Activated B cell treated with CpG ODN at 0.5 μM for 24 hours (primary cell): ENCODE data around the gene SASH1. TPM values are rescaled to one million over a fixed set of nuclear protein-coding genes. Genes with fewer than 3 reads are reported as not detected.

Experiments used
- ATAC-seq: fragments of 200-7000 bp; cut with Tn5 transposase; one replicate; pipeline ENCODE4 v1.10.0; 2021; ENCODE audit warnings: low read depth, mild to moderate bottlenecking, moderate library complexity
- CTCF ChIA-PET: fragments of 350-600 bp; sonication (Branson Sonifier 250); formaldehyde crosslinking; loops from one replicate; lab custom pipeline; 2021; ENCODE audit warnings: antibody characterized with exemption; lab: Charles Lee
- POLR2A ChIA-PET: fragments of 350-600 bp; sonication (Branson Sonifier 250); formaldehyde crosslinking; loops from one replicate; lab custom pipeline; 2021; ENCODE audit warnings: antibody characterized with exemption; lab: Charles Lee
- DNase-seq: peaks from one replicate; pipeline ENCODE4 v3.0.0; 2022
- H3K27ac Mint-ChIP-seq: one replicate; pipeline ENCODE4 v1.8.0; 2020; ENCODE audit warnings: mixed read lengths
- H3K27me3 Mint-ChIP-seq: one replicate; pipeline ENCODE4 v1.8.0; 2021; ENCODE audit warnings: mixed read lengths
- H3K36me3 Mint-ChIP-seq: one replicate; pipeline ENCODE4 v1.8.0; 2021; ENCODE audit warnings: low read depth, mixed read lengths
- H3K4me1 Mint-ChIP-seq: one replicate; pipeline ENCODE4 v1.8.0; 2021; ENCODE audit warnings: mixed read lengths
- H3K4me3 Mint-ChIP-seq: one replicate; pipeline ENCODE4 v1.8.0; 2020; ENCODE audit warnings: mild to moderate bottlenecking, mixed read lengths
- H3K9me3 Mint-ChIP-seq: one replicate; pipeline ENCODE4 v1.8.0; 2020; ENCODE audit warnings: mixed read lengths
- CTCF ChIP-seq: fragments of 200-600 bp; IDR thresholded peaks from one replicate; pipeline ENCODE4 v1.8.0; 2022; ENCODE audit warnings: antibody characterized with exemption, mild to moderate bottlenecking
- intact Hi-C: fragments of 100-400 bp; cut with micrococcal nuclease; formaldehyde crosslinking; loops from one replicate; pipeline ENCODE4 v1.15.1; 2024
- total RNA-seq: library from RNA; stranded (reverse); gene quantifications from 2 replicates; pipeline ENCODE4 v1.2.3, GENCODE V29; 2022

The SASH1 gene
- total RNA-seq, 1 donor from 2014 or later, result 0.49 TPM

- Mint-ChIP-seq H3K36me3 (no peaks in the 10 kb centered on the region), H3K4me3 (no peak overlapping the region)
- CTCF ChIA-PET, result no interaction called here
Measured at GRCh38 chr6:148425443-148425842, 82.8 kb downstream of the SASH1 start.

GRCh38 chr6:148426317-148426977, 83.8 kb downstream of the SASH1 start:
- POLR2A ChIA-PET, result no interaction called here
- CTCF ChIA-PET, result no interaction called here
- peaks cover 5% of the 10 kb centered on the region for H3K27me3 Mint-ChIP-seq
- no peaks in the 10 kb centered on the region for H3K36me3 Mint-ChIP-seq
- H3K9me3 Mint-ChIP-seq, result no peaks in the 10 kb centered on the region
- no peak for TF ChIP-seq CTCF
- H3K4me1 Mint-ChIP-seq, result no peaks in the 10 kb centered on the region
- DNase-seq (no peak), ATAC-seq (no peak)
- no peak overlapping the region for H3K27ac Mint-ChIP-seq
- no peak overlapping the region for H3K4me3 Mint-ChIP-seq
- intact Hi-C loops, result no loop called here

More at GRCh38 chr6:148425443-148425842, 82.8 kb downstream of the SASH1 start:
- Mint-ChIP-seq H3K27ac (no peak overlapping the region), H3K4me1 (no peaks in the 10 kb centered on the region), H3K9me3 (no peaks in the 10 kb centered on the region), H3K27me3 (peaks cover 5% of the 10 kb centered on the region)
- no peak for TF ChIP-seq CTCF
- DNase-seq (no peak), ATAC-seq (no peak)
- POLR2A ChIA-PET, result no interaction called here
- intact Hi-C loops, result no loop called here

GRCh38 chr6:148427333-148427732, 84.7 kb downstream of the SASH1 start:
- intact Hi-C loops, result no loop called here
- ATAC-seq (no peak), DNase-seq (no peak)
- ChIA-PET CTCF (no interaction called here), POLR2A (no interaction called here)
- Mint-ChIP-seq H3K27me3 (peaks cover 5% of the 10 kb centered on the region), H3K36me3 (no peaks in the 10 kb centered on the region), H3K4me1 (no peaks in the 10 kb centered on the region), H3K9me3 (no peaks in the 10 kb centered on the region), H3K4me3 (no peak overlapping the region), H3K27ac (no peak overlapping the region)
- TF ChIP-seq CTCF, result no peak

- intact Hi-C loops, result no loop called here
- Mint-ChIP-seq H3K4me3 (no peak overlapping the region), H3K27me3 (peaks cover 6% of the 10 kb centered on the region), H3K9me3 (no peaks in the 10 kb centered on the region), H3K27ac (no peak overlapping the region), H3K36me3 (no peaks in the 10 kb centered on the region), H3K4me1 (no peaks in the 10 kb centered on the region)
- no peak for ATAC-seq
- no peak for TF ChIP-seq CTCF
- no peak for DNase-seq
- POLR2A ChIA-PET, result no interaction called here
- CTCF ChIA-PET, result no interaction called here
Measured at GRCh38 chr6:148429423-148429822, 86.8 kb downstream of the SASH1 start.

GRCh38 chr6:148430897-148431296, 88.3 kb downstream of the SASH1 start:
- Mint-ChIP-seq H3K9me3 (no peaks in the 10 kb centered on the region), H3K36me3 (no peaks in the 10 kb centered on the region), H3K4me3 (no peak overlapping the region), H3K27ac (no peak overlapping the region), H3K27me3 (peaks cover 6% of the 10 kb centered on the region), H3K4me1 (no peaks in the 10 kb centered on the region)
- no peak for TF ChIP-seq CTCF
- no peak for DNase-seq
- ATAC-seq, result no peak
- CTCF ChIA-PET, result no interaction called here
- intact Hi-C loops, result no loop called here
- POLR2A ChIA-PET, result no interaction called here
